CD14-positive monocyte (primary cell): ENCODE results near the gene PHKA2. TPM values are rescaled to one million over a fixed set of nuclear protein-coding genes. Genes with fewer than 3 reads are reported as not detected.

Source experiments
- DNase-seq, 3 donors: peaks; one replicate each; pipeline ENCODE4 v3.0.0-alpha.2; 2011 to 2022
- H2AFZ ChIP-seq: 2 replicates; pipeline ENCODE4 v1.6.0; 2012; ENCODE audit warnings: mild to moderate bottlenecking, low read depth, low read length, inconsistent platforms; ENCODE audit not compliant: insufficient read depth, poor library complexity, severe bottlenecking
- H3K27ac ChIP-seq, 2 donors: 1 replicate in 1 of 2; 2 replicates in 1 of 2; pipeline ENCODE4 v1.5.1; 2012 to 2013; ENCODE audit warnings: low read length in 2 of 2, control low read depth in 1 of 2, inconsistent platforms in 1 of 2, low read depth in 1 of 2, mild to moderate bottlenecking in 1 of 2
- H3K27me3 ChIP-seq, 2 donors: one replicate each; pipeline versions ENCODE4 v1.6.0 to v1.6.1; 2011 to 2013; ENCODE audit warnings: low read length in 2 of 2; ENCODE audit not compliant: control insufficient read depth in 2 of 2, insufficient read depth in 2 of 2
- H3K36me3 ChIP-seq, 2 donors: replicated peaks in 1 of 2; 1 replicate in 1 of 2; 2 replicates in 1 of 2; pipeline versions ENCODE4 v1.5.1 to v1.6.1; 2012 to 2013; ENCODE audit warnings: low read length in 2 of 2, control low read depth in 1 of 2, inconsistent platforms in 1 of 2, mild to moderate bottlenecking in 1 of 2; ENCODE audit not compliant: insufficient read depth in 2 of 2, control insufficient read depth in 1 of 2
- H3K4me1 ChIP-seq, 2 donors: 1 replicate in 1 of 2; 2 replicates in 1 of 2; pipeline versions ENCODE4 v1.5.1 to v1.6.1; 2012 to 2013; ENCODE audit warnings: low read length in 2 of 2, control low read depth in 1 of 2, inconsistent platforms in 1 of 2, mild to moderate bottlenecking in 1 of 2, moderate library complexity in 1 of 2; ENCODE audit not compliant: insufficient read depth in 2 of 2, control insufficient read depth in 1 of 2
- H3K4me2 ChIP-seq: replicated peaks from 2 replicates; pipeline ENCODE3; 2012; ENCODE audit warnings: low read length, moderate library complexity, mild to moderate bottlenecking; ENCODE audit not compliant: poor library complexity, severe bottlenecking; ENCODE audit errors: extremely low read depth
- H3K4me3 ChIP-seq, 3 experiments: fragments of 200-600 bp in 1 of 3; sonication (generic) in 1 of 3; replicated peaks in 1 of 3; 1 replicate in 2 of 3; 2 replicates in 1 of 3; pipeline ENCODE4 v1.5.1; 2011 to 2013; ENCODE audit warnings: low read length in 3 of 3, mild to moderate bottlenecking in 3 of 3, control low read depth in 2 of 3, low read depth in 2 of 3, inconsistent platforms in 1 of 3, moderate library complexity in 1 of 3
- H3K79me2 ChIP-seq: 2 replicates; pipeline ENCODE4 v1.6.0; 2012; ENCODE audit warnings: mild to moderate bottlenecking, control low read depth, inconsistent platforms, low read length, moderate library complexity; ENCODE audit not compliant: insufficient read depth
- H3K9ac ChIP-seq: 2 replicates; pipeline ENCODE4 v1.6.0; 2017; ENCODE audit warnings: low read length, mild to moderate bottlenecking; ENCODE audit not compliant: insufficient read depth, poor library complexity, severe bottlenecking
- H3K9me3 ChIP-seq, 2 donors: replicated peaks in 1 of 2; 1 replicate in 1 of 2; 2 replicates in 1 of 2; pipeline versions ENCODE4 v1.5.1 to v1.6.1; 2012 to 2013; ENCODE audit warnings: low read length in 2 of 2, control low read depth in 1 of 2; ENCODE audit not compliant: control insufficient read depth in 1 of 2, insufficient read depth in 1 of 2
- H4K20me1 ChIP-seq: 2 replicates; pipeline ENCODE4 v1.6.0; 2012; ENCODE audit warnings: mild to moderate bottlenecking, low read length, control low read depth, moderate library complexity; ENCODE audit not compliant: insufficient read depth
- H3K27ac Mint-ChIP-seq, 7 donors: one replicate each; pipeline ENCODE4 v1.8.0; 2020; ENCODE audit warnings: mild to moderate bottlenecking in 7 of 7, mixed read lengths in 7 of 7, moderate library complexity in 6 of 7, inconsistent platforms in 2 of 7
- H3K27me3 Mint-ChIP-seq, 3 donors: one replicate each; pipeline ENCODE4 v1.8.0; 2021 to 2022; ENCODE audit warnings: low read depth in 3 of 3, mild to moderate bottlenecking in 3 of 3, mixed read lengths in 3 of 3, moderate library complexity in 3 of 3, inconsistent platforms in 1 of 3
- H3K36me3 Mint-ChIP-seq, 2 donors: one replicate each; pipeline ENCODE4 v1.8.0; 2020; ENCODE audit warnings: mixed read lengths in 2 of 2, inconsistent platforms in 1 of 2, mild to moderate bottlenecking in 1 of 2
- H3K4me1 Mint-ChIP-seq: one replicate; pipeline ENCODE4 v1.8.0; 2020; ENCODE audit warnings: mild to moderate bottlenecking, mixed read lengths
- H3K4me3 Mint-ChIP-seq, 2 donors: one replicate each; pipeline ENCODE4 v1.8.0; 2020; ENCODE audit warnings: mild to moderate bottlenecking in 2 of 2, mixed read lengths in 2 of 2, moderate library complexity in 1 of 2
- H3K9me3 Mint-ChIP-seq, 7 donors: one replicate each; pipeline ENCODE4 v1.8.0; 2020 to 2022; ENCODE audit warnings: mixed read lengths in 7 of 7, mild to moderate bottlenecking in 6 of 7, moderate library complexity in 6 of 7, inconsistent platforms in 2 of 7
- CTCF ChIP-seq: fragments of 200-600 bp; IDR thresholded peaks from one replicate; pipeline ENCODE4 v1.8.0; 2022; ENCODE audit warnings: antibody characterized with exemption, mild to moderate bottlenecking
- WGBS: methylation state at CpG from one replicate; pipeline ENCODE4 v1.1.5; 2013; ENCODE audit warnings: missing lambda C conversion rate; ENCODE audit not compliant: insufficient coverage; 5-methylcytosine and 5-hydroxymethylcytosine counted together
- intact Hi-C, 2 donors: fragments of 100-400 bp; cut with micrococcal nuclease; formaldehyde crosslinking; loops; one replicate each; pipeline versions ENCODE4 v1.15.0 to v1.15.1; 2023
- polyA plus RNA-seq, 3 donors: library from polyadenylated mRNA; depleted of rRNA in 1 of 3; unstranded in 2 of 3; stranded (reverse) in 1 of 3; fragments of 300-500 nt in 2 of 3; fragments of >200 nt in 1 of 3; fragmentation: Illumina TruSeq in 2 of 3; gene quantifications; 1 replicate in 2 of 3; 2 replicates in 1 of 3; pipeline ENCODE4 v1.2.3, GENCODE V29; 2012 to 2021

The PHKA2 gene
- polyA plus RNA-seq, 3 donors: 8.7 to 63.3 (median 9.1) TPM

- Mint-ChIP-seq H3K36me3 (peaks cover 45 to 56% of the 10 kb centered on the region in 2 donors), H3K27ac (no peak overlapping the region), H3K4me1 (peaks cover 10% of the 10 kb centered on the region), H3K9me3 (no peaks in the 10 kb centered on the region), H3K4me3 (no peak overlapping the region), H3K27me3 (peaks cover 0 to 4% (median 2%) of the 10 kb centered on the region in 3 donors)
- H3K4me1 ChIP-seq: peaks cover 5 to 8% of the 10 kb centered on the region in 2 donors
- no peak for DNase-seq
- H3K4me2 ChIP-seq: no peak overlapping the region
- no peaks in the 10 kb centered on the region for H3K9me3 ChIP-seq
- H3K9ac ChIP-seq: no peak overlapping the region
- H2AFZ ChIP-seq: no peak overlapping the region
- intact Hi-C loops: no loop called here
- no peak overlapping the region for H3K4me3 ChIP-seq
- no peaks in the 10 kb centered on the region for H4K20me1 ChIP-seq
- TF ChIP-seq CTCF: no peak
- H3K79me2 ChIP-seq: no peaks in the 10 kb centered on the region
- WGBS: no CpG with 5 or more reads among the region's 2 CpGs
- peaks cover 39 to 66% of the 10 kb centered on the region in 2 donors for H3K36me3 ChIP-seq
- H3K27me3 ChIP-seq: no peaks in the 10 kb centered on the region
- no peak overlapping the region for H3K27ac ChIP-seq
These were observed 38.4 kb downstream of the PHKA2 start for GRCh38 chrX:18945483-18945882.

GRCh38 chrX:18944482-18944881, 39.4 kb downstream of the PHKA2 start:
- no peak for TF ChIP-seq CTCF
- Mint-ChIP-seq H3K36me3 (peaks cover 44 to 52% of the 10 kb centered on the region in 2 donors), H3K27ac (peak overlapping the region in 2 of 7 donors; percentile 26 to 33)

More at GRCh38 chrX:18944482-18944881, 39.4 kb downstream of the PHKA2 start:
- Mint-ChIP-seq H3K4me3 (no peak overlapping the region), H3K4me1 (peaks cover 8% of the 10 kb centered on the region), H3K9me3 (no peaks in the 10 kb centered on the region), H3K27me3 (peaks cover 0 to 3% (median 0%) of the 10 kb centered on the region in 3 donors)
- Histone ChIP-seq H3K4me2 (no peak overlapping the region), H3K79me2 (no peaks in the 10 kb centered on the region), H3K36me3 (peaks cover 39 to 65% of the 10 kb centered on the region in 2 donors), H3K4me1 (peaks cover 5 to 8% of the 10 kb centered on the region in 2 donors), H4K20me1 (no peaks in the 10 kb centered on the region), H3K27ac (no peak overlapping the region), H3K9ac (no peak overlapping the region), H2AFZ (no peak overlapping the region), H3K27me3 (no peaks in the 10 kb centered on the region), H3K9me3 (no peaks in the 10 kb centered on the region), H3K4me3 (no peak overlapping the region)
- 83% methylated on average over 1 of the region's 4 CpGs for WGBS
- no peak for DNase-seq
- intact Hi-C loops: no loop called here
